ENCODE measurements around the gene ZFYVE26.

ZFYVE26 gene

DNA sequence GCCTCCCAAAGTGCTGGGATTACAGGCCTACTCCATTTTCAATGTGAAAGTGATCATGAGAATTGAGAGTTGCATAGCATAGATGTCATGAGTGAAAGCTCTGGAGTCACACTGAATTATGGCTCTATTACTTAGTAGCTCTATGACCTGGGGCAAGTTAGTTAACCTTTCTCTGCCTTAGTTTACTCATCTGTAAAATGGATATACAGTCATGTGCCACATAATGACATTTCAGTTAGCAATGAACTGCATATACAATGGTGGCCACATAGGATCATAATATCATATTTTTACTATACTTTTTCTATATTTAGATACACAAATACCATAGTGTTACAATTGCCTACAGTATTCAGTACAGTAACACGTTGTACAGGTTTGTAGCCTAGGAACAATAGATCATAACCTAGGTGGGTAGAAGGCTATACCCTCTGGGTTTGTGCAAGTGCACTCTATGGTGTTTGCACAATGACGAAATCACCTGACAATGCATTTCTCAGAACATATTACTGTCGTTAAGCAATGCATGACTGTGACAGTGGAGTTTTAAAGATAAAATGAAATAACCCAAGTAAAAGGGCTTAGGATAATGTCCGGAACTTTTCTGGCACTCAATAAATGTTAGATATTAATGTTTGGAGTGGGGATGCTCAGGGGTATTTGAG is 53.1 kb downstream of the ZFYVE26 start:
- H3K9ac ChIP-seq (ENCODE audit: low read depth, low read length, poor library complexity), result no peak overlapping the region
- H2AFZ ChIP-seq (ENCODE audit: low read length), result no peak overlapping the region
- no peaks in the 10 kb centered on the region for H3K9me3 ChIP-seq (replicated peaks in 1 of 2; ENCODE audit: control insufficient read depth in 2 of 2, insufficient read depth in 1 of 2, low read depth in 1 of 2, low read length in 2 of 2)
- H4K91ac ChIP-seq (ENCODE audit: low read depth, low read length, poor library complexity), result no peak overlapping the region
- WGBS, 2 donors (ENCODE audit: extremely low coverage in 2 of 2, insufficient read length in 2 of 2, insufficient replicate concordance in 1 of 2), result no CpG with 5 or more reads among the region's 4 CpGs
- H2BK15ac ChIP-seq (ENCODE audit: low read length), result no peak overlapping the region
- H3K14ac ChIP-seq (ENCODE audit: low read length), result no peak overlapping the region
- no peak overlapping the region for H3K23ac ChIP-seq (ENCODE audit: low read depth, low read length, poor library complexity)
- H4K8ac ChIP-seq (ENCODE audit: low read depth, low read length), result no peak overlapping the region
- H3K4ac ChIP-seq (ENCODE audit: low read length), result no peak overlapping the region
- no peaks in the 10 kb centered on the region for H3K79me1 ChIP-seq (ENCODE audit: low read depth, low read length)
- H3K4me1 ChIP-seq (ENCODE audit: control insufficient read depth in 2 of 2, insufficient read depth in 1 of 2, low read depth in 1 of 2, low read length in 2 of 2), result no peaks in the 10 kb centered on the region
- H2AK5ac ChIP-seq (ENCODE audit: low read depth, low read length), result no peak overlapping the region
- no peak overlapping the region for H2BK120ac ChIP-seq (ENCODE audit: low read depth, low read length)
- no peak overlapping the region for H2BK12ac ChIP-seq (ENCODE audit: low read length)
- no peak overlapping the region for H3K4me3 ChIP-seq (ENCODE audit: low read length in 2 of 2)
- no peak overlapping the region for H2BK5ac ChIP-seq (ENCODE audit: low read length)
- H3K36me3 ChIP-seq (replicated peaks in 1 of 2; ENCODE audit: control insufficient read depth in 2 of 2, insufficient read depth in 2 of 2, low read length in 2 of 2), result peaks cover 27 to 85% of the 10 kb centered on the region in 2 donors
- no peak overlapping the region for H3K27ac ChIP-seq (replicated peaks; ENCODE audit: low read length)
- H3K27me3 ChIP-seq (ENCODE audit: control insufficient read depth in 3 of 3, insufficient read depth in 3 of 3, low read depth in 1 of 3, low read length in 3 of 3), result no peaks in the 10 kb centered on the region
- no peak overlapping the region for H3K4me2 ChIP-seq (ENCODE audit: insufficient read depth, low read length, poor library complexity, severe bottlenecking)
- DNase-seq (ENCODE audit: low spot score), result no peak
- no peak overlapping the region for H3K18ac ChIP-seq (ENCODE audit: low read length)

- Histone ChIP-seq H3K18ac (ENCODE audit: low read length) (no peak overlapping the region), H2AFZ (ENCODE audit: low read length) (no peak overlapping the region), H4K91ac (ENCODE audit: low read depth, low read length, poor library complexity) (no peak overlapping the region), H2BK120ac (ENCODE audit: low read depth, low read length) (no peak overlapping the region), H2BK5ac (ENCODE audit: low read length) (no peak overlapping the region), H3K79me1 (ENCODE audit: low read depth, low read length) (no peaks in the 10 kb centered on the region), H3K14ac (ENCODE audit: low read length) (no peak overlapping the region), H3K4me2 (ENCODE audit: insufficient read depth, low read length, poor library complexity, severe bottlenecking) (no peak overlapping the region), H3K27me3 (ENCODE audit: control insufficient read depth in 3 of 3, insufficient read depth in 3 of 3, low read depth in 1 of 3, low read length in 3 of 3) (no peaks in the 10 kb centered on the region), H3K4me3 (ENCODE audit: low read length in 2 of 2) (no peak overlapping the region), H2BK15ac (ENCODE audit: low read length) (no peak overlapping the region), H3K4me1 (ENCODE audit: control insufficient read depth in 2 of 2, insufficient read depth in 1 of 2, low read depth in 1 of 2, low read length in 2 of 2) (peaks cover 0 to 2% of the 10 kb centered on the region in 2 donors), H3K36me3 (replicated peaks in 1 of 2; ENCODE audit: control insufficient read depth in 2 of 2, insufficient read depth in 2 of 2, low read length in 2 of 2) (peaks cover 23 to 76% of the 10 kb centered on the region in 2 donors), H2BK12ac (ENCODE audit: low read length) (no peak overlapping the region), H4K8ac (ENCODE audit: low read depth, low read length) (no peak overlapping the region), H3K4ac (ENCODE audit: low read length) (no peak overlapping the region), H2AK5ac (ENCODE audit: low read depth, low read length) (no peak overlapping the region), H3K9me3 (replicated peaks in 1 of 2; ENCODE audit: control insufficient read depth in 2 of 2, insufficient read depth in 1 of 2, low read depth in 1 of 2, low read length in 2 of 2) (no peaks in the 10 kb centered on the region), H3K27ac (replicated peaks; ENCODE audit: low read length) (no peak overlapping the region), H3K9ac (ENCODE audit: low read depth, low read length, poor library complexity) (no peak overlapping the region), H3K23ac (ENCODE audit: low read depth, low read length, poor library complexity) (no peak overlapping the region)
- WGBS, 2 donors (ENCODE audit: extremely low coverage in 2 of 2, insufficient read length in 2 of 2, insufficient replicate concordance in 1 of 2), result no CpG with 5 or more reads among the region's 5 CpGs
- DNase-seq (ENCODE audit: low spot score), result no peak
Measured at GRCh38 chr14:67762051-67762450, 54.3 kb downstream of the ZFYVE26 start.

DNA sequence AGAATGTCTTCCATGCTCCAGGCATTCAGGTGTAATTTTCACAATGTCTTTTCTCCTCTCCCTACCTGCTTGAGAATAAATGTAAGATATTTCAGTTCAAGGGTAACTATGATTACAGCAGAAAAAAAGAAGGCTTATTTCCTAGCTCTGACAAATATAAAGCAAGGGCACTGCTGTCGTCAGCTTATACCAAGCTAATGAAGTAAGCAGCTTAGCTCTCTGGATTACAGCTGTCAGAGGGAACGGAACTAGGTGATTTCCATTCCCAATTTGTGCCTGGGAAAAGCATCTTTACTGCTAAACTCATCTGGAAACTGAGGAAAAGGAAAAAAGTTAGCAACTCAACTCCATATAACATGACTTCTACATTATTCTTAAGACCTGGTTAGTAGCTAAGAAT is 56.5 kb downstream of the ZFYVE26 start:
- Histone ChIP-seq H3K4ac (ENCODE audit: low read length) (no peak overlapping the region), H3K14ac (ENCODE audit: low read length) (no peak overlapping the region), H2BK12ac (ENCODE audit: low read length) (no peak overlapping the region), H3K4me2 (ENCODE audit: insufficient read depth, low read length, poor library complexity, severe bottlenecking) (no peak overlapping the region), H2BK120ac (ENCODE audit: low read depth, low read length) (no peak overlapping the region), H3K23ac (ENCODE audit: low read depth, low read length, poor library complexity) (no peak overlapping the region), H3K9me3 (replicated peaks in 1 of 2; ENCODE audit: control insufficient read depth in 2 of 2, insufficient read depth in 1 of 2, low read depth in 1 of 2, low read length in 2 of 2) (no peaks in the 10 kb centered on the region), H3K27me3 (ENCODE audit: control insufficient read depth in 3 of 3, insufficient read depth in 3 of 3, low read depth in 1 of 3, low read length in 3 of 3) (no peaks in the 10 kb centered on the region), H2AK5ac (ENCODE audit: low read depth, low read length) (no peak overlapping the region), H2BK5ac (ENCODE audit: low read length) (no peak overlapping the region), H4K91ac (ENCODE audit: low read depth, low read length, poor library complexity) (no peak overlapping the region), H3K18ac (ENCODE audit: low read length) (no peak overlapping the region), H3K79me1 (ENCODE audit: low read depth, low read length) (no peaks in the 10 kb centered on the region), H3K4me1 (ENCODE audit: control insufficient read depth in 2 of 2, insufficient read depth in 1 of 2, low read depth in 1 of 2, low read length in 2 of 2) (peaks cover 0 to 2% of the 10 kb centered on the region in 2 donors), H2BK15ac (ENCODE audit: low read length) (no peak overlapping the region), H4K8ac (ENCODE audit: low read depth, low read length) (no peak overlapping the region), H2AFZ (ENCODE audit: low read length) (no peak overlapping the region), H3K36me3 (replicated peaks in 1 of 2; ENCODE audit: control insufficient read depth in 2 of 2, insufficient read depth in 2 of 2, low read length in 2 of 2) (peaks cover 20 to 70% of the 10 kb centered on the region in 2 donors), H3K9ac (ENCODE audit: low read depth, low read length, poor library complexity) (no peak overlapping the region), H3K4me3 (ENCODE audit: low read length in 2 of 2) (no peak overlapping the region), H3K27ac (replicated peaks; ENCODE audit: low read length) (no peak overlapping the region)
- WGBS, 2 donors (ENCODE audit: extremely low coverage in 2 of 2, insufficient read length in 2 of 2, insufficient replicate concordance in 1 of 2), result no CpG with 5 or more reads among the region's 2 CpGs
- no peak for DNase-seq (ENCODE audit: low spot score)

DNA sequence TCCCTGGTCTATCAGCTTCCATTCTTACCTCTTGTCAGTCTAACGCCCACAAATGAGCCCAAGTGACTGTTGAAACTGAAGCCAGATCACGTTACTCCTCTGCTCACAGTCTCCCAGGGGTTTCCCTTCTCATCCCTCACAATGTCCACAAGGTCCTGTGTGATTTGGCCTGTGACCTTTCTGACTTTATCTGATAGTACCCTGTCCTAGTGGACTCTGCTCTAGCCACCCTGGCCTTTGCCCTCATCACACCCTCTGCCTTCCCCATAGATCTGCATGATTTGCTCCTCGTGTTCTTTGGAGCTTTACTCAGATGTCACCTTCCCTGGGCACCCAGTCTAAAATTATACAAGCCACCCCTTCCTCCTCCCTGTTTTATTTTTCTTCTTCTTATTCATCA is 59.2 kb downstream of the ZFYVE26 start:
- no peaks in the 10 kb centered on the region for H3K27me3 ChIP-seq (ENCODE audit: control insufficient read depth in 3 of 3, insufficient read depth in 3 of 3, low read depth in 1 of 3, low read length in 3 of 3)
- no peak overlapping the region for H3K23ac ChIP-seq (ENCODE audit: low read depth, low read length, poor library complexity)
- peaks cover 0 to 2% of the 10 kb centered on the region in 2 donors for H3K4me1 ChIP-seq (ENCODE audit: control insufficient read depth in 2 of 2, insufficient read depth in 1 of 2, low read depth in 1 of 2, low read length in 2 of 2)
- no peak overlapping the region for H4K91ac ChIP-seq (ENCODE audit: low read depth, low read length, poor library complexity)
- no peak overlapping the region for H2BK120ac ChIP-seq (ENCODE audit: low read depth, low read length)
- H3K79me1 ChIP-seq (ENCODE audit: low read depth, low read length), result no peaks in the 10 kb centered on the region
- no peak for DNase-seq (ENCODE audit: low spot score)
- H3K9ac ChIP-seq (ENCODE audit: low read depth, low read length, poor library complexity), result no peak overlapping the region
- no CpG with 5 or more reads among the region's 3 CpGs for WGBS, 2 donors (ENCODE audit: extremely low coverage in 2 of 2, insufficient read length in 2 of 2, insufficient replicate concordance in 1 of 2)
- no peak overlapping the region for H2BK12ac ChIP-seq (ENCODE audit: low read length)
- no peak overlapping the region for H3K27ac ChIP-seq (replicated peaks; ENCODE audit: low read length)
- H2AK5ac ChIP-seq (ENCODE audit: low read depth, low read length), result no peak overlapping the region
- no peak overlapping the region for H3K4me3 ChIP-seq (ENCODE audit: low read length in 2 of 2)
- no peak overlapping the region for H2BK15ac ChIP-seq (ENCODE audit: low read length)
- H3K14ac ChIP-seq (ENCODE audit: low read length), result no peak overlapping the region
- H3K4ac ChIP-seq (ENCODE audit: low read length), result no peak overlapping the region
- no peak overlapping the region for H2BK5ac ChIP-seq (ENCODE audit: low read length)
- H3K36me3 ChIP-seq (replicated peaks in 1 of 2; ENCODE audit: control insufficient read depth in 2 of 2, insufficient read depth in 2 of 2, low read length in 2 of 2), result peaks cover 28 to 71% of the 10 kb centered on the region in 2 donors
- H4K8ac ChIP-seq (ENCODE audit: low read depth, low read length), result no peak overlapping the region
- H3K9me3 ChIP-seq (replicated peaks in 1 of 2; ENCODE audit: control insufficient read depth in 2 of 2, insufficient read depth in 1 of 2, low read depth in 1 of 2, low read length in 2 of 2), result no peaks in the 10 kb centered on the region
- H3K4me2 ChIP-seq (ENCODE audit: insufficient read depth, low read length, poor library complexity, severe bottlenecking), result no peak overlapping the region
- no peak overlapping the region for H2AFZ ChIP-seq (ENCODE audit: low read length)
- no peak overlapping the region for H3K18ac ChIP-seq (ENCODE audit: low read length)
